ENCODE measurements around the gene BRSK2.

BRSK2 gene

GRCh38 chr11:1444823-1445422 lies 55.2 kb downstream of the BRSK2 start:
- no peaks in the 10 kb centered on the region for H3K4me1 ChIP-seq (ENCODE audit: control insufficient read depth, insufficient read depth, low read length)
- peaks cover 3% of the 10 kb centered on the region for H3K27me3 ChIP-seq (ENCODE audit: control insufficient read depth, insufficient read depth, low read length)
- no peak overlapping the region for H3K27ac ChIP-seq (ENCODE audit: low read depth, low read length)
- no peak overlapping the region for H3K9ac ChIP-seq (ENCODE audit: low read length)
- H3K36me3 ChIP-seq (ENCODE audit: control insufficient read depth, insufficient read depth, low read length): no peaks in the 10 kb centered on the region
- H3K4me3 ChIP-seq (ENCODE audit: low read length): no peak overlapping the region

- peaks cover 3% of the 10 kb centered on the region for H3K27me3 ChIP-seq (ENCODE audit: control insufficient read depth, insufficient read depth, low read length)
Observed at GRCh38 chr11:1445741-1446445, 56.2 kb downstream of the BRSK2 start.

GRCh38 chr11:1446623-1447022 lies 56.9 kb downstream of the BRSK2 start:
- Histone ChIP-seq H3K4me1 (ENCODE audit: control insufficient read depth, insufficient read depth, low read length) (no peaks in the 10 kb centered on the region), H3K27me3 (ENCODE audit: control insufficient read depth, insufficient read depth, low read length) (peaks cover 3% of the 10 kb centered on the region), H3K36me3 (ENCODE audit: control insufficient read depth, insufficient read depth, low read length) (no peaks in the 10 kb centered on the region), H3K27ac (ENCODE audit: low read depth, low read length) (no peak overlapping the region), H3K4me3 (ENCODE audit: low read length) (no peak overlapping the region), H3K9ac (ENCODE audit: low read length) (no peak overlapping the region)

More at GRCh38 chr11:1445741-1446445, 56.2 kb downstream of the BRSK2 start:
- Histone ChIP-seq H3K27ac (ENCODE audit: low read depth, low read length) (no peak overlapping the region), H3K36me3 (ENCODE audit: control insufficient read depth, insufficient read depth, low read length) (no peaks in the 10 kb centered on the region), H3K4me3 (ENCODE audit: low read length) (no peak overlapping the region), H3K9ac (ENCODE audit: low read length) (no peak overlapping the region), H3K4me1 (ENCODE audit: control insufficient read depth, insufficient read depth, low read length) (no peaks in the 10 kb centered on the region)

- Histone ChIP-seq H3K4me1 (ENCODE audit: control insufficient read depth, insufficient read depth, low read length) (peaks cover 2% of the 10 kb centered on the region), H3K4me3 (ENCODE audit: low read length) (no peak overlapping the region), H3K27ac (ENCODE audit: low read depth, low read length) (no peak overlapping the region), H3K9ac (ENCODE audit: low read length) (no peak overlapping the region), H3K36me3 (ENCODE audit: control insufficient read depth, insufficient read depth, low read length) (no peaks in the 10 kb centered on the region), H3K27me3 (ENCODE audit: control insufficient read depth, insufficient read depth, low read length) (no peaks in the 10 kb centered on the region)
Observed at GRCh38 chr11:1447845-1448825, 58.4 kb downstream of the BRSK2 start.

GRCh38 chr11:1448882-1449281 lies 59.1 kb downstream of the BRSK2 start:
- Histone ChIP-seq H3K4me3 (ENCODE audit: low read length) (no peak overlapping the region), H3K27me3 (ENCODE audit: control insufficient read depth, insufficient read depth, low read length) (no peaks in the 10 kb centered on the region), H3K4me1 (ENCODE audit: control insufficient read depth, insufficient read depth, low read length) (peaks cover 4% of the 10 kb centered on the region), H3K27ac (ENCODE audit: low read depth, low read length) (no peak overlapping the region), H3K9ac (ENCODE audit: low read length) (no peak overlapping the region), H3K36me3 (ENCODE audit: control insufficient read depth, insufficient read depth, low read length) (no peaks in the 10 kb centered on the region)

- Histone ChIP-seq H3K36me3 (ENCODE audit: control insufficient read depth, insufficient read depth, low read length) (no peaks in the 10 kb centered on the region), H3K27me3 (ENCODE audit: control insufficient read depth, insufficient read depth, low read length) (no peaks in the 10 kb centered on the region)
Observed at GRCh38 chr11:1449490-1450243, 59.9 kb downstream of the BRSK2 start.

GRCh38 chr11:1450344-1450875 lies 60.7 kb downstream of the BRSK2 start:
- H3K27ac ChIP-seq (ENCODE audit: low read depth, low read length): no peak overlapping the region
- peaks cover 4% of the 10 kb centered on the region for H3K4me1 ChIP-seq (ENCODE audit: control insufficient read depth, insufficient read depth, low read length)
- H3K36me3 ChIP-seq (ENCODE audit: control insufficient read depth, insufficient read depth, low read length): no peaks in the 10 kb centered on the region
- H3K9ac ChIP-seq (ENCODE audit: low read length): no peak overlapping the region
- no peaks in the 10 kb centered on the region for H3K27me3 ChIP-seq (ENCODE audit: control insufficient read depth, insufficient read depth, low read length)
- H3K4me3 ChIP-seq (ENCODE audit: low read length): no peak overlapping the region

More at GRCh38 chr11:1449490-1450243, 59.9 kb downstream of the BRSK2 start:
- no peak overlapping the region for H3K4me3 ChIP-seq (ENCODE audit: low read length)
- H3K9ac ChIP-seq (ENCODE audit: low read length): no peak overlapping the region
- H3K27ac ChIP-seq (ENCODE audit: low read depth, low read length): no peak overlapping the region
- H3K4me1 ChIP-seq (ENCODE audit: control insufficient read depth, insufficient read depth, low read length): peaks cover 4% of the 10 kb centered on the region

- Histone ChIP-seq H3K36me3 (ENCODE audit: control insufficient read depth, insufficient read depth, low read length) (no peaks in the 10 kb centered on the region), H3K4me1 (ENCODE audit: control insufficient read depth, insufficient read depth, low read length) (peaks cover 4% of the 10 kb centered on the region), H3K4me3 (ENCODE audit: low read length) (no peak overlapping the region), H3K27me3 (ENCODE audit: control insufficient read depth, insufficient read depth, low read length) (no peaks in the 10 kb centered on the region), H3K9ac (ENCODE audit: low read length) (no peak overlapping the region), H3K27ac (ENCODE audit: low read depth, low read length) (no peak overlapping the region)
Observed at GRCh38 chr11:1450949-1451710, 61.4 kb downstream of the BRSK2 start.

GRCh38 chr11:1451781-1452470 lies 62.2 kb downstream of the BRSK2 start:
- Histone ChIP-seq H3K27me3 (ENCODE audit: control insufficient read depth, insufficient read depth, low read length) (no peaks in the 10 kb centered on the region), H3K36me3 (ENCODE audit: control insufficient read depth, insufficient read depth, low read length) (no peaks in the 10 kb centered on the region), H3K4me1 (ENCODE audit: control insufficient read depth, insufficient read depth, low read length) (peaks cover 4% of the 10 kb centered on the region), H3K27ac (ENCODE audit: low read depth, low read length) (no peak overlapping the region), H3K9ac (ENCODE audit: low read length) (no peak overlapping the region), H3K4me3 (ENCODE audit: low read length) (no peak overlapping the region)

GRCh38 chr11:1452744-1453143 lies 63.0 kb downstream of the BRSK2 start:
- no peaks in the 10 kb centered on the region for H3K27me3 ChIP-seq (ENCODE audit: control insufficient read depth, insufficient read depth, low read length)
- no peaks in the 10 kb centered on the region for H3K36me3 ChIP-seq (ENCODE audit: control insufficient read depth, insufficient read depth, low read length)
- no peak overlapping the region for H3K27ac ChIP-seq (ENCODE audit: low read depth, low read length)
- H3K4me1 ChIP-seq (ENCODE audit: control insufficient read depth, insufficient read depth, low read length): peaks cover 4% of the 10 kb centered on the region
- no peak overlapping the region for H3K9ac ChIP-seq (ENCODE audit: low read length)
- no peak overlapping the region for H3K4me3 ChIP-seq (ENCODE audit: low read length)

GRCh38 chr11:1453611-1454034 lies 63.9 kb downstream of the BRSK2 start:
- Histone ChIP-seq H3K27ac (ENCODE audit: low read depth, low read length) (no peak overlapping the region), H3K27me3 (ENCODE audit: control insufficient read depth, insufficient read depth, low read length) (no peaks in the 10 kb centered on the region), H3K4me1 (ENCODE audit: control insufficient read depth, insufficient read depth, low read length) (peaks cover 12% of the 10 kb centered on the region), H3K9ac (ENCODE audit: low read length) (no peak overlapping the region), H3K36me3 (ENCODE audit: control insufficient read depth, insufficient read depth, low read length) (no peaks in the 10 kb centered on the region), H3K4me3 (ENCODE audit: low read length) (no peak overlapping the region)
